Left hindlimb (tissue), 1 donor: ENCODE data around the gene RBM6.
"Not testable (repeated sequence)": the region's sequence is repeated elsewhere in the genome, so short reads cannot be mapped to it uniquely, and the experiment has no call there.

Source experiments
- DNase-seq: peaks from one replicate; pipeline ENCODE4 v3.0.0-alpha.2; 2018

RBM6 gene

DNA sequence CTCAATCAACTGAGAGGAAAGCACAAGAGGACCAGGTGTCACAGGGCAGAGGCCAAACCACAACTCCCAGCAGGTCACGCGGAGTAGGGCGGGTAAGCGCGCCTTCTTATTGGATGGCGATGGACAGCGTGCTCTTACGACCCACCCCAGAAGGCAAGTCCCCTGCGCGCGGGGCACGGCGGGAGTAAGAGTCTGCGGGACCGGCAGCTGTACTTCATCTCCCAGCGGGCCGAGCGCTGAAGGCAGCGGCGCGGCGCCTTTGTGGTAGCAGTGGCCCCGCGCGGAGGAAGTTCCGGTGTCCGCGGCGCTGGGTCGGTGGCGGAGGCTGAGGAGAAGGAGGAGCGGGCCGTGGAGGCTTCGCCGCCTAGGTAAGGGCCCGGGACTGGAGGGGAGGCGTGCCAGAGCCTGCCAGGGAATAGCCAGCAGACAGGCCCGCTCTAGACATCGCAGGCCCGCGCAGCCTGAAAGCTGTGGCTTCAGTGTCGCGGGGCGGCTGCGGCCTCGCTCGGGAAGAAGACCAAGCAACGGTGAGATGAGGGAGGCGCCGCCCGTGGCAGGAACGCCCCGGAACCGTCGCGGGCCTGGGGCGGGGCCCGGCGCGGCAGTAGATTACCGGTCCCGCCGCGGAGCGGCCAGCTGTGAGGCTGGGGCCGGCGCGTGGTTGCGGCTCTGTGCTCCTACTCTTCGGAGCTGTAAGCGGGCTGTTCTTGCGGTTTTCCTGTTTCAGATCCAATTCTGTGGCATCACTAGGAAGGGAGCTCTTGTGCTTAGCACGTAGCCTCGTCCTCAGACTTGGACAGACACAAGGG lies at the start of gene RBM6:
Gene RBM6, plus strand, starts transcription at position 293 of the 809 bp plus-strand sequence. CDS start 22,492 bp downstream, outside the sequence.
- DNase-seq = peak; percentile 97

GRCh38 chr3:49895791-49896190 lies 44.2 kb upstream of the RBM6 start:
- no peak for DNase-seq

DNA sequence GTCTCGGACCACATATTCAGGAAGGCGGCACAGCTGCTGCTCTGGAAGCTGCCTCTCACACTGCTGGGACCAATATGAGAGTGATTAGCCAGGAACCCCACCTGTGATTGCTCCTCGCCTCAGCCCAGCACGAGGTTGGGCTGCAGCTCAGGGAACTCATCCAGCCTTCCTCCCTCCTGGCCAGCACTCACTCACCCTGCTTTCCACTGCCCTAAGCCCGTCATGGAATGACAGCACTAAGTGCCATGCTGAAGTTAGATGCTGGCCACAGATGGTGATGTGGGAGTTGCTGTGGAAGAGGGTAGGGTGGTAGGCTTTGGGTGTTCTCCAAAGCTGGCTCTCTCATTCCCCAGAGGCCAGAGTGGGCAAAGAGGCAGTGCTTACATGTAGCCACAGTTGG lies 43.6 kb upstream of the RBM6 start:
- DNase-seq = no peak

- peak; percentile 13 for DNase-seq
These were observed 41.0 kb upstream of the RBM6 start for GRCh38 chr3:49898991-49899390.

DNA sequence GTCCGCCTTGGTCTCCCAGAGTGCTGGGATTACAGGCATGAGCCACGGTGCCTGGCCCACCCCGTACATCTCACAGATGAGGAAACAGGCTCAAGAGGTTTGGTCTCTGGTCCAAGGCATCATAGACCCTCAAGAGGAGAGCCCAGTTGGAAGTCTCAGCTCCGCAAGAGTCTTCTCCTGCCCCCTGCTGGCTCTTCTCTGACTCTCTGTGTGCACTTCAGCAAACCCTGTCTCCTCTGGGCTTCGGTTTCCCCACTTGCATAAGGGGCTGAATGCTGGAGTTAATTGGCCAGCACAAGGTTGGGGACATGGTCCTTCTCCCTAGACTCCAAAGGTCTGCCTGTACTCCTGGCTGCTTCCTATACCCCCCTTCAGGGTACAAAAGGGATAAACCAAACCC lies 40.1 kb upstream of the RBM6 start:
- peak; percentile 32 for DNase-seq

DNA sequence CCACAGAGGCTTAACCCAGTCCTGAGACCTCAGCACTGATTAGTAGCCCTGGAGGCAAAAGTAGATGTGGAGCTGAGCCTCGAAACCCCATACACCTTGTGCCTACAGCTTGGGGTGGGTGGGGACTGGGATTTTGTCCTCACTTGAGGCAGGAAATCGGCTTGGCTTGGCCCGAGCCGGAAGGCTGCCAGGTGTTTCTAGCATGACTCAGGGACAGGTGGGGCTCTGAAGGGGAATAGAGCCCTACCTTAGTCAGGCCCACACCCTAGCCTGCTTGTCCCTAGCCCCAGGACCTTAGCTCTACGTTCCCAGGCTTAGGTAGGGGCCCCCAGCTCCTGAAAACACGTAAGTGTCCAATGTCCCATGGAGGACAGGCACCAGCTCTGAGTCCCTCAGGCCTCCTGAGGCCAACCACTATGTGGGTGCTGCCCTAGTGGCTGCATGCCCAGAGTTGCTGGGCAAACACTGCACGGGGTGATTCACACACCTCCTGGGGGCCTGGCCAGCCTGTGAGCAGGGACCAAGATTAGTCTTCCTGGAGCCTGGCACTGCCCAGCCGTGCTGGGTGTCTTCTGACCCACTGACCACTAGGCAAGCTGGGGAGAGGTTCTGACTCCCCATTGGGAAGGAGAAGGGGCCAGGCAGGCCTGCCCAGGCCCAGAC lies 39.3 kb upstream of the RBM6 start:
- DNase-seq = no peak

- no peak for DNase-seq
These were observed 38.3 kb upstream of the RBM6 start for GRCh38 chr3:49901366-49902339.

GRCh38 chr3:49902511-49903345 lies 37.2 kb upstream of the RBM6 start:
- DNase-seq = no peak

DNA sequence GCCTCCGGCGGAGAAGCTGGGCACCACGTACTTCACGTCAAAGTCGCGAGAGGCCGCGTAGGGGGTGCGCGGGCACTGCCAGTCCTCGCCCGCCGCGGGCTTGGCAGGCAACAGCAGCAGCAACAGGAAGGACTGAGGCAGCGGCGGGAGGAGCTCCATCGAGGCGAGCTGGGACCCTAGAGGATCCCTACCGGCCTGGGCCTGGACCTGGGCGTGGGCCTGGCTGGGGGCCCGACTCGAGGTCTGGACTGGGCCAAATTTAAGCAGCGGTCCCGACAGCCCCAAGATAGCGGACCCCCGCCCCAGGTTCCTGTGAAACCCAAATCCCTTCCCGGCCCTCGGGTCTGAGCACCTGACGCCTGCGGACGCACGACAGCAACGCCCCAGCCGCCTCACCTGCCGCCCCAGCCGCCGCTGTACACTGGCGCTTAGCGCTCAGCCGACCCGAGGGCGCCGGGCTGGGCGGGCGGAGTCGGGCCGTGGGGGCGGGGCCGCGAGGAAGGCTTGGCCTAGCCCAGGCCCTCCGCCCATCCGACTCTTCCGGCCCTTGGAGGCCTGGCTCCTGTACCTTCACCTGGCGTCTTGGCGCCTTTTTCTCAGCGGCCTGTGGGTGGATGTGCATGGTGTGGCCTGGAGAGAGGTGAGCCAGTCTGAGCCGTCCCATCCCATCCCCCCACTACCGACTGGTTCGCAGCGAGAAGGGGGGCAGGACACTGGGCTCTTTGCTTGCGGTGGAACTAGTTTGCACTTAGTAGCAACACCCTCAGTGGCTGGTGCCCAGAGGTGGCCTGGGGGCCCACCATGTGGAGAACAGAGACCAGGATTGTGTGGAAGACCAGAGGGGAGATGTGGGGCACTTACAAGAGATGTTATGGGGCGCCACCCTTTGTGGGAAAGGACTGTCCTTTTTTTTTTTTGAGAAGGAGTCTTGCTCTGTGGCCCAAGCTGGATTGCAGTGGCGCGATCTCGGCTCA lies 36.2 kb upstream of the RBM6 start, which contains the start of gene MST1R:
Gene MST1R, minus strand, starts transcription at position 423 of the 974 bp plus-strand sequence. Its CDS starts 264 bp downstream, at position 159.
- no peak for DNase-seq

DNA sequence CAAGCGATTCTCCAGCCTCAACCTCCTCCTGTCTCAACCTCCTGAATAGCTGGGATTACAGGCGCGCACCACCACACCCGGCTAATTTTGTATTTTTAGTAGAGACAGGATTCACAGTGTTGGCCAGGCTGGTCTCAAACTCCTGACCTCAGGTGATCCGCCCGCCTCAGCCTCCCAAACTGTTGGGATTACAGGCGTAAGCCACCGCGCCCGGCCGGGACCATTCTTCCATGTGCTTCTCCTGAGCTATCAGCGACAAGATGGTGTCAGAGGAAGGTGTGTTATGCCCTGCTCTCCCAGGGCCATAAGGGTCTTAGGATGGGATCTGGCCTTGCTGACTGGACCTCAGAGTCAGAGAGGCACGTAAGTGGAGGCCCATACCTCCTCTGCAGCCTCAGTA lies 35.5 kb upstream of the RBM6 start:
- DNase-seq = not testable (repeated sequence)

DNA sequence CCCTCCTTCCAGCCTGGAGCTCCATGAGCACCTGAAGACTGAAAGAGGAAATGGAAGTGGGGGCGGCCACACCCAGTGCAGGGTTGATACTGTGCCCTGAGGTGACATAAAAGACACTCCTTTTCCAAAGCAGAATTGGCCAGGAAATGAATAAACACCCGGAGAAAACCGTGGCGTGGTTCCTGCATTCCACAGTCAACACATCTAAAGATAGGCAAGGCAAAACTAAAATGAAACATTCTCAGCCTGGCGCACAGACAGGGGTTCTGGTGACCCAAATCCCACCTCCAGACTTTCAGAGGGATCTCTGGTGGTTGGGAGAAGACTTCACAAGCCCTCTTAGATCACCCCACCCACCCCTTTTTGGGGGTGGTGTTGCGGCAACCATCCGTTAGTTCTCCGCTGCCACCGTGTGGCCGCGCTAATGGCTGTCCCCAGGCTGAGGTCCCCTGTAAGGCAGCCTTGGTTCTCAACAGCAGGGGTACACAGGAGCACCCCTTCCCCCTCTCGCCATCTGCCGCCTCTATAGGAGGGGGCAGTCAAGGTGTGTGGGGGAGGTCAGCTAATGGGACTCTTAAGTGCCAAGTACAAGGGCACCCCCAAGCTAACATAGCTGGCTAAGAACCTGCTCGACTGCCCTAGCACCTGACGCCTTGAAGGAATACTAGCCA lies 33.7 kb upstream of the RBM6 start:
- DNase-seq = peak; percentile 68

- no peak for DNase-seq
These were observed 31.4 kb upstream of the RBM6 start for GRCh38 chr3:49908373-49909199.

GRCh38 chr3:49910409-49911123 lies 29.4 kb upstream of the RBM6 start:
- no peak for DNase-seq

- DNase-seq = no peak
These were observed 28.9 kb upstream of the RBM6 start for GRCh38 chr3:49911124-49911420.

- no peak for DNase-seq
These were observed 28.3 kb upstream of the RBM6 start for GRCh38 chr3:49911611-49912010.

GRCh38 chr3:49912881-49913281 lies 27.1 kb upstream of the RBM6 start:
- no peak for DNase-seq

- DNase-seq = no peak
These were observed 25.0 kb upstream of the RBM6 start for GRCh38 chr3:49914906-49915305.

DNA sequence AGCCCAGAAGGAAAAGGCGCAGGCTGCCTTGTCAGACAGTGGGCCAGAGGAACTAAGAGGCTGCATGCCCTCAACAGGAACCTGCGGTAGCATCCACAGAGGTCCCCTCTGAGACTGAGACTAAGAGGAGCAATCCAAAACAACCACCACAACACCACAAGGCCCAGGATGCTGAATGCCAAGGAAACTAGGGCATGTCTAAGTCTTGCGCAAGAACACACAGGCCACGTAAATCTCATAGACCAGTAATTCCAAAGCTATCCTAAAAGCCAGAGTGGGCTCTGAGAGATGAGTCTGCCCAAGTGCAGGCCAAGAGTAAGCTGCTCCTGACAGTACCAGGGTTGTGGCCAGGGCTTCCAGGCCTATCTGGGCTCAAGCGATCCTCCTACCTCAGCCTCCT lies 23.3 kb upstream of the RBM6 start:
- no peak for DNase-seq
